Natural killer cell (primary cell): ENCODE measurements around the gene QRFPR. TPM values are rescaled to one million over a fixed set of nuclear protein-coding genes. Genes with fewer than 3 reads are reported as not detected.

Experiments
- ATAC-seq, 3 donors: fragments of 150-1000 bp in 2 of 3; fragments of 200-7000 bp in 1 of 3; cut with Tn5 transposase; 1 replicate in 1 of 3; 2 replicates in 2 of 3; pipeline ENCODE4 v1.10.0; 2021; ENCODE audit warnings: mild to moderate bottlenecking in 2 of 3, moderate library complexity in 2 of 3
- DNase-seq, 2 donors: peaks; one replicate each; pipeline versions ENCODE4 v3.0.0 to v3.0.0-alpha.2; 2013 to 2021; ENCODE audit warnings: mixed read lengths in 1 of 2
- H3K27ac ChIP-seq: one replicate; pipeline ENCODE4 v1.5.1; 2013; ENCODE audit warnings: mild to moderate bottlenecking, low read length
- H3K27me3 ChIP-seq: one replicate; pipeline ENCODE4 v1.6.1; 2013; ENCODE audit warnings: low read length; ENCODE audit not compliant: control insufficient read depth, insufficient read depth
- H3K36me3 ChIP-seq: one replicate; pipeline ENCODE4 v1.6.1; 2013; ENCODE audit warnings: low read length; ENCODE audit not compliant: control insufficient read depth, insufficient read depth
- H3K4me1 ChIP-seq: one replicate; pipeline ENCODE4 v1.6.1; 2013; ENCODE audit warnings: low read length; ENCODE audit not compliant: control insufficient read depth, insufficient read depth
- H3K4me3 ChIP-seq: one replicate; pipeline ENCODE4 v1.5.1; 2013; ENCODE audit warnings: low read length
- H3K9me3 ChIP-seq: one replicate; pipeline ENCODE4 v1.6.1; 2013; ENCODE audit warnings: low read length; ENCODE audit not compliant: control insufficient read depth, insufficient read depth
- H3K27ac Mint-ChIP-seq, 2 donors: one replicate each; pipeline ENCODE4 v1.8.0; 2022; ENCODE audit warnings: mild to moderate bottlenecking in 2 of 2, mixed read lengths in 2 of 2, moderate library complexity in 1 of 2
- H3K27me3 Mint-ChIP-seq, 2 donors: one replicate each; pipeline ENCODE4 v1.8.0; 2022; ENCODE audit warnings: low read depth in 2 of 2, mixed read lengths in 2 of 2
- H3K36me3 Mint-ChIP-seq: one replicate; pipeline ENCODE4 v1.8.0; 2022; ENCODE audit warnings: mixed read lengths
- H3K4me1 Mint-ChIP-seq, 2 donors: one replicate each; pipeline ENCODE4 v1.8.0; 2022; ENCODE audit warnings: mixed read lengths in 2 of 2
- H3K4me3 Mint-ChIP-seq: one replicate; pipeline ENCODE4 v1.8.0; 2022; ENCODE audit warnings: mild to moderate bottlenecking, moderate library complexity, mixed read lengths
- H3K9me3 Mint-ChIP-seq, 2 donors: one replicate each; pipeline ENCODE4 v1.8.0; 2022; ENCODE audit warnings: mixed read lengths in 2 of 2
- WGBS: methylation state at CpG from one replicate; pipeline ENCODE4 v1.1.7; 2013; ENCODE audit warnings: missing lambda C conversion rate; ENCODE audit not compliant: insufficient coverage; 5-methylcytosine and 5-hydroxymethylcytosine counted together
- intact Hi-C: fragments of 100-400 bp; cut with micrococcal nuclease; formaldehyde crosslinking; loops from one replicate; pipeline ENCODE4 v1.14.2; 2022
- total RNA-seq, 4 donors: library from RNA; stranded (reverse); fragments of 120-200 nt in 1 of 4; gene quantifications; one replicate each; pipeline versions ENCODE4 v1.2.3 to v1.2.4, GENCODE V29; 2013 to 2022
- TF ChIP-seq, protein P1 (sequence below): fragments of 200-600 bp; IDR thresholded peaks from one replicate; pipeline ENCODE4 v1.8.0; 2022; ENCODE audit warnings: antibody characterized with exemption

Gene QRFPR
- total RNA-seq, 3 donors from 2014 or later (not counting 1 experiment from before 2014, with no cell fraction given): not detected

- H3K27ac Mint-ChIP-seq: no peak overlapping the region
- no peak for ATAC-seq
- H3K4me3 Mint-ChIP-seq: no peak overlapping the region
- no peak overlapping the region for H3K27ac ChIP-seq
- intact Hi-C loops: no loop called here
- TF ChIP-seq, protein P1, sequence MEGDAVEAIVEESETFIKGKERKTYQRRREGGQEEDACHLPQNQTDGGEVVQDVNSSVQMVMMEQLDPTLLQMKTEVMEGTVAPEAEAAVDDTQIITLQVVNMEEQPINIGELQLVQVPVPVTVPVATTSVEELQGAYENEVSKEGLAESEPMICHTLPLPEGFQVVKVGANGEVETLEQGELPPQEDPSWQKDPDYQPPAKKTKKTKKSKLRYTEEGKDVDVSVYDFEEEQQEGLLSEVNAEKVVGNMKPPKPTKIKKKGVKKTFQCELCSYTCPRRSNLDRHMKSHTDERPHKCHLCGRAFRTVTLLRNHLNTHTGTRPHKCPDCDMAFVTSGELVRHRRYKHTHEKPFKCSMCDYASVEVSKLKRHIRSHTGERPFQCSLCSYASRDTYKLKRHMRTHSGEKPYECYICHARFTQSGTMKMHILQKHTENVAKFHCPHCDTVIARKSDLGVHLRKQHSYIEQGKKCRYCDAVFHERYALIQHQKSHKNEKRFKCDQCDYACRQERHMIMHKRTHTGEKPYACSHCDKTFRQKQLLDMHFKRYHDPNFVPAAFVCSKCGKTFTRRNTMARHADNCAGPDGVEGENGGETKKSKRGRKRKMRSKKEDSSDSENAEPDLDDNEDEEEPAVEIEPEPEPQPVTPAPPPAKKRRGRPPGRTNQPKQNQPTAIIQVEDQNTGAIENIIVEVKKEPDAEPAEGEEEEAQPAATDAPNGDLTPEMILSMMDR: no peak
- WGBS: 89% methylated on average over 1 of the region's 1 CpG
- H3K36me3 Mint-ChIP-seq: no peaks in the 10 kb centered on the region
- no peaks in the 10 kb centered on the region for H3K36me3 ChIP-seq
- no peaks in the 10 kb centered on the region for H3K4me1 Mint-ChIP-seq
- no peaks in the 10 kb centered on the region for H3K9me3 ChIP-seq
- no peaks in the 10 kb centered on the region for H3K9me3 Mint-ChIP-seq
- H3K27me3 Mint-ChIP-seq: peaks cover 6 to 15% of the 10 kb centered on the region in 2 donors
- DNase-seq: no peak
- H3K27me3 ChIP-seq: no peaks in the 10 kb centered on the region
- no peaks in the 10 kb centered on the region for H3K4me1 ChIP-seq
- H3K4me3 ChIP-seq: no peak overlapping the region
Measured at GRCh38 chr4:121360495-121360894, 20.3 kb downstream of the QRFPR start.

- H3K27ac Mint-ChIP-seq: no peak overlapping the region
- TF ChIP-seq, protein P1: no peak
- intact Hi-C loops: no loop called here
- Histone ChIP-seq H3K4me3 (no peak overlapping the region), H3K27ac (no peak overlapping the region), H3K4me1 (no peaks in the 10 kb centered on the region), H3K9me3 (no peaks in the 10 kb centered on the region), H3K27me3 (peaks cover 3% of the 10 kb centered on the region), H3K36me3 (no peaks in the 10 kb centered on the region)
- H3K4me3 Mint-ChIP-seq: no peak overlapping the region
- peaks cover 13 to 35% of the 10 kb centered on the region in 2 donors for H3K27me3 Mint-ChIP-seq
- no peaks in the 10 kb centered on the region for H3K4me1 Mint-ChIP-seq
- DNase-seq (no peak), ATAC-seq (no peak)
- peaks cover 2 to 4% of the 10 kb centered on the region in 2 donors for H3K9me3 Mint-ChIP-seq
- peaks cover 18% of the 10 kb centered on the region for H3K36me3 Mint-ChIP-seq
Measured at GRCh38 chr4:121358473-121358872, 22.3 kb downstream of the QRFPR start.

- H3K27ac ChIP-seq: no peak overlapping the region
- intact Hi-C loops: no loop called here
- peaks cover 2 to 6% of the 10 kb centered on the region in 2 donors for H3K9me3 Mint-ChIP-seq
- no peaks in the 10 kb centered on the region for H3K4me1 ChIP-seq
- no peak overlapping the region for H3K4me3 ChIP-seq
- H3K36me3 ChIP-seq: no peaks in the 10 kb centered on the region
- peaks cover 5% of the 10 kb centered on the region for H3K27me3 ChIP-seq
- H3K36me3 Mint-ChIP-seq: peaks cover 18% of the 10 kb centered on the region
- H3K27ac Mint-ChIP-seq: no peak overlapping the region
- H3K9me3 ChIP-seq: no peaks in the 10 kb centered on the region
- TF ChIP-seq, protein P1: no peak
- no peak overlapping the region for H3K4me3 Mint-ChIP-seq
- peaks cover 7 to 57% of the 10 kb centered on the region in 2 donors for H3K27me3 Mint-ChIP-seq
- DNase-seq (no peak), ATAC-seq (no peak)
- no peaks in the 10 kb centered on the region for H3K4me1 Mint-ChIP-seq
Measured at GRCh38 chr4:121353213-121353612, 27.6 kb downstream of the QRFPR start.

DNA sequence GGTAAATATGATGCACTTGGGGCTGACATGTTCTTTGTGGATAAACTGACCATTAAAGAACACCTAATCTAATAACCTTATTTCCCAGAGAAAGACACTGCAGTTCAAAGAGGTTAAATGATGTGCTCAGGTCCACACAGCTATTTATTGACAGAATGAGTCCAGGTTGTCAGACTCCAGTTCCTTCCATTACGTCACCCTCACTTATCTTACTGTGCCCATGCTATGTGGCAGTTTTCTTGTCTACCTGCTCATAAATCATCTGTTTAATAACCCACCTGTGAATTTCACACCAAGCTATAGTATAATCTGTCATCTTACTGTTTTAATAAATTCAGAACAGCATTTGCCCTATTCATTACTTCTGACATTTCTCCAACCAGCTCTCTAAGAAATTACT lies 36.7 kb downstream of the QRFPR start:
- H3K27me3 Mint-ChIP-seq: peaks cover 9 to 43% of the 10 kb centered on the region in 2 donors
- ATAC-seq: no peak
- peaks cover 8% of the 10 kb centered on the region for H3K27me3 ChIP-seq

More for the DNA sequence above, 36.7 kb downstream of the QRFPR start:
- Histone ChIP-seq H3K4me1 (no peaks in the 10 kb centered on the region), H3K27ac (no peak overlapping the region), H3K4me3 (no peak overlapping the region), H3K9me3 (no peaks in the 10 kb centered on the region), H3K36me3 (no peaks in the 10 kb centered on the region)
- no peaks in the 10 kb centered on the region for H3K9me3 Mint-ChIP-seq
- no peak for DNase-seq
- no peaks in the 10 kb centered on the region for H3K4me1 Mint-ChIP-seq
- TF ChIP-seq, protein P1: no peak
- no peaks in the 10 kb centered on the region for H3K36me3 Mint-ChIP-seq
- intact Hi-C loops: no loop called here
- H3K27ac Mint-ChIP-seq: no peak overlapping the region
- H3K4me3 Mint-ChIP-seq: no peak overlapping the region
- WGBS: 47% methylated on average over 1 of the region's 1 CpG
